GM12878 (cell line): ENCODE measurements around the gene CAPN1. TPM values are rescaled to one million over a fixed set of nuclear protein-coding genes. Genes with fewer than 3 reads are reported as not detected.

Experiments used
- polyA plus RNA-seq, 11 experiments: library from polyadenylated mRNA; depleted of rRNA in 4 of 11; unstranded in 6 of 11; stranded (reverse) in 5 of 11; fragments of >200 nt; fragmentation: Nextera tagmentation in 4 of 11; fragmentation: Illumina TruSeq in 1 of 11; extraction: Ambion mirVana in 4 of 11; extraction: Trizol in 1 of 11; gene quantifications; 1 replicate in 1 of 11; 2 replicates in 10 of 11; pipeline versions ENCODE4 v1.2.1 to v1.2.3, GENCODE V29; 2011 to 2016; ENCODE audit warnings: inconsistent platforms in 2 of 11, missing spikeins in 2 of 11, low read depth in 1 of 11
- small RNA-seq: library from RNA; depleted of rRNA; stranded (forward); fragments of <200 nt; gene quantifications from one replicate; pipeline ENCODE3, GENCODE V24; 2014
- total RNA-seq, 4 experiments: library from RNA; depleted of rRNA in 3 of 4; stranded (reverse); fragments of >200 nt in 3 of 4; fragmentation: Illumina TruSeq in 1 of 4; extraction: Trizol in 1 of 4; gene quantifications; 2 replicates each; pipeline versions ENCODE4 v1.2.1 to v1.2.3, GENCODE V29; 2013 to 2021

The CAPN1 gene
- total and polyA plus RNA-seq, 10 of the 15 experiments (the other 5 are each of a cell fraction or from before 2014, with no cell fraction given) = 2.2 to 167 (median 77.3) TPM

Small RNA genes lying within 50 kb of the gene (small RNA-seq; reads per million reads assigned to genes)
- not detected for gene HIGD1AP10
- not detected for gene PDCL2P2
- gene RNU2-23P = 0.27 reads per million

Other genes starting within 250 kb of the CAPN1 start
Only the 7 nearest of the 23 such genes appear.
- 29.6 and 32.8 TPM in 2 replicates for gene TM7SF2, start 70.1 kb upstream of the CAPN1 start, total RNA-seq (2014; rRNA removed)
- 9.2 and 9.3 TPM in 2 replicates for gene TM7SF2, start 70.1 kb upstream of the CAPN1 start, total RNA-seq (2014; rRNA removed; fragmentation: Illumina TruSeq; extraction: Trizol)
- 30.2 and 31.2 TPM in 2 replicates for gene TM7SF2, start 70.1 kb upstream of the CAPN1 start, total RNA-seq (2021)
- 4.8 and 11.0 TPM in 2 replicates for gene TM7SF2, start 70.1 kb upstream of the CAPN1 start, polyA plus RNA-seq (2011; rRNA removed)
- gene TM7SF2, start 70.1 kb upstream of the CAPN1 start, polyA plus RNA-seq (2014; fragmentation: Illumina TruSeq; extraction: Trizol) = 4.3 and 11.3 TPM in 2 replicates
- 1 to 10 TPM in 1 of 2 experiments, under 1 TPM in 1; 0.52 to 2.9 TPM for gene TM7SF2, start 70.1 kb upstream of the CAPN1 start, polyA plus RNA-seq (2014; fragmentation: Nextera tagmentation; extraction: Ambion mirVana)
- 37.9 and 38.2 TPM in 2 replicates for gene TM7SF2, start 70.1 kb upstream of the CAPN1 start, polyA plus RNA-seq (2014; rRNA removed)
- gene TM7SF2, start 70.1 kb upstream of the CAPN1 start, polyA plus RNA-seq (2016; fragmentation: Nextera tagmentation; extraction: Ambion mirVana) = 10 to 100 TPM; 47.4 to 57.7 TPM
- 12.9 and 20.4 TPM in 2 replicates for gene ZNHIT2, start 64.2 kb upstream of the CAPN1 start, total RNA-seq (2014; rRNA removed)
- 1.3 and 2.0 TPM in 2 replicates for gene ZNHIT2, start 64.2 kb upstream of the CAPN1 start, total RNA-seq (2014; rRNA removed; fragmentation: Illumina TruSeq; extraction: Trizol)
- gene ZNHIT2, start 64.2 kb upstream of the CAPN1 start, total RNA-seq (2021) = 15.5 TPM in 2 replicates
- gene ZNHIT2, start 64.2 kb upstream of the CAPN1 start, polyA plus RNA-seq (2011; rRNA removed) = 0.27 and 0.88 TPM in 2 replicates
- gene ZNHIT2, start 64.2 kb upstream of the CAPN1 start, polyA plus RNA-seq (2014; fragmentation: Illumina TruSeq; extraction: Trizol) = 0.24 TPM in 1 of 2 replicates, not detected in the other
- gene ZNHIT2, start 64.2 kb upstream of the CAPN1 start, polyA plus RNA-seq (2014; fragmentation: Nextera tagmentation; extraction: Ambion mirVana) = under 1 TPM in 1 of 2 experiments, not detected in 1; 0.40 TPM
- 15.5 and 18.3 TPM in 2 replicates for gene ZNHIT2, start 64.2 kb upstream of the CAPN1 start, polyA plus RNA-seq (2014; rRNA removed)
- 10 to 100 TPM; 17.8 to 18.7 TPM for gene ZNHIT2, start 64.2 kb upstream of the CAPN1 start, polyA plus RNA-seq (2016; fragmentation: Nextera tagmentation; extraction: Ambion mirVana)
- gene FAU, start 59.8 kb upstream of the CAPN1 start, total RNA-seq (2014; rRNA removed) = 1,083 and 1,263 TPM in 2 replicates
- gene FAU, start 59.8 kb upstream of the CAPN1 start, total RNA-seq (2014; rRNA removed; fragmentation: Illumina TruSeq; extraction: Trizol) = 948 and 983 TPM in 2 replicates
- 1,347 and 1,414 TPM in 2 replicates for gene FAU, start 59.8 kb upstream of the CAPN1 start, total RNA-seq (2021)
- gene FAU, start 59.8 kb upstream of the CAPN1 start, polyA plus RNA-seq (2011; rRNA removed) = 583 and 615 TPM in 2 replicates
- gene FAU, start 59.8 kb upstream of the CAPN1 start, polyA plus RNA-seq (2014; fragmentation: Illumina TruSeq; extraction: Trizol) = 129 and 706 TPM in 2 replicates
- gene FAU, start 59.8 kb upstream of the CAPN1 start, polyA plus RNA-seq (2014; fragmentation: Nextera tagmentation; extraction: Ambion mirVana) = 100 to 1,000 TPM; 332 to 611 TPM
- 1,208 and 1,582 TPM in 2 replicates for gene FAU, start 59.8 kb upstream of the CAPN1 start, polyA plus RNA-seq (2014; rRNA removed)
- 1,000 to 10,000 TPM in 1 of 2 experiments, 100 to 1,000 TPM in 1; 997 to 1,103 TPM for gene FAU, start 59.8 kb upstream of the CAPN1 start, polyA plus RNA-seq (2016; fragmentation: Nextera tagmentation; extraction: Ambion mirVana)
- 92.8 and 116 TPM in 2 replicates for gene MRPL49, start 59.6 kb upstream of the CAPN1 start, total RNA-seq (2014; rRNA removed)
- gene MRPL49, start 59.6 kb upstream of the CAPN1 start, total RNA-seq (2014; rRNA removed; fragmentation: Illumina TruSeq; extraction: Trizol) = 50.2 and 54.6 TPM in 2 replicates
- 63.5 and 64.2 TPM in 2 replicates for gene MRPL49, start 59.6 kb upstream of the CAPN1 start, total RNA-seq (2021)
- 36.4 and 63.2 TPM in 2 replicates for gene MRPL49, start 59.6 kb upstream of the CAPN1 start, polyA plus RNA-seq (2011; rRNA removed)
- 62.3 and 79.9 TPM in 2 replicates for gene MRPL49, start 59.6 kb upstream of the CAPN1 start, polyA plus RNA-seq (2014; fragmentation: Illumina TruSeq; extraction: Trizol)
- gene MRPL49, start 59.6 kb upstream of the CAPN1 start, polyA plus RNA-seq (2014; fragmentation: Nextera tagmentation; extraction: Ambion mirVana) = 10 to 100 TPM; 42.0 to 49.8 TPM
- 82.4 and 87.9 TPM in 2 replicates for gene MRPL49, start 59.6 kb upstream of the CAPN1 start, polyA plus RNA-seq (2014; rRNA removed)
- gene MRPL49, start 59.6 kb upstream of the CAPN1 start, polyA plus RNA-seq (2016; fragmentation: Nextera tagmentation; extraction: Ambion mirVana) = 100 to 1,000 TPM; 103 to 106 TPM
- 10.8 and 14.1 TPM in 2 replicates for gene SYVN1, start 47.4 kb upstream of the CAPN1 start, total RNA-seq (2014; rRNA removed)
- 7.8 and 9.0 TPM in 2 replicates for gene SYVN1, start 47.4 kb upstream of the CAPN1 start, total RNA-seq (2014; rRNA removed; fragmentation: Illumina TruSeq; extraction: Trizol)
- gene SYVN1, start 47.4 kb upstream of the CAPN1 start, total RNA-seq (2021) = 55.0 and 63.6 TPM in 2 replicates
- 5.0 and 10.3 TPM in 2 replicates for gene SYVN1, start 47.4 kb upstream of the CAPN1 start, polyA plus RNA-seq (2011; rRNA removed)
- 44.0 and 52.7 TPM in 2 replicates for gene SYVN1, start 47.4 kb upstream of the CAPN1 start, polyA plus RNA-seq (2014; fragmentation: Illumina TruSeq; extraction: Trizol)
- gene SYVN1, start 47.4 kb upstream of the CAPN1 start, polyA plus RNA-seq (2014; fragmentation: Nextera tagmentation; extraction: Ambion mirVana) = 1 to 10 TPM in 1 of 2 experiments, under 1 TPM in 1; 0.79 to 2.6 TPM
- 29.7 and 36.0 TPM in 2 replicates for gene SYVN1, start 47.4 kb upstream of the CAPN1 start, polyA plus RNA-seq (2014; rRNA removed)
- 10 to 100 TPM; 26.1 to 34.6 TPM for gene SYVN1, start 47.4 kb upstream of the CAPN1 start, polyA plus RNA-seq (2016; fragmentation: Nextera tagmentation; extraction: Ambion mirVana)
- not detected in 2 replicates for gene SPDYC, start 11.7 kb upstream of the CAPN1 start, total RNA-seq (2014; rRNA removed)
- not detected in 2 replicates for gene SPDYC, start 11.7 kb upstream of the CAPN1 start, total RNA-seq (2014; rRNA removed; fragmentation: Illumina TruSeq; extraction: Trizol)
- gene SPDYC, start 11.7 kb upstream of the CAPN1 start, total RNA-seq (2021) = not detected in 2 replicates
- gene SPDYC, start 11.7 kb upstream of the CAPN1 start, polyA plus RNA-seq (2011; rRNA removed) = not detected in 2 replicates
- gene SPDYC, start 11.7 kb upstream of the CAPN1 start, polyA plus RNA-seq (2014; fragmentation: Illumina TruSeq; extraction: Trizol) = not detected in 2 replicates
- gene SPDYC, start 11.7 kb upstream of the CAPN1 start, polyA plus RNA-seq (2014; fragmentation: Nextera tagmentation; extraction: Ambion mirVana) = not detected
- gene SPDYC, start 11.7 kb upstream of the CAPN1 start, polyA plus RNA-seq (2014; rRNA removed) = not detected in 2 replicates
- gene SPDYC, start 11.7 kb upstream of the CAPN1 start, polyA plus RNA-seq (2016; fragmentation: Nextera tagmentation; extraction: Ambion mirVana) = not detected
- gene POLA2, start 80.0 kb downstream of the CAPN1 start, total RNA-seq (2014; rRNA removed) = 53.8 and 56.5 TPM in 2 replicates
- 53.4 and 55.5 TPM in 2 replicates for gene POLA2, start 80.0 kb downstream of the CAPN1 start, total RNA-seq (2014; rRNA removed; fragmentation: Illumina TruSeq; extraction: Trizol)
- gene POLA2, start 80.0 kb downstream of the CAPN1 start, total RNA-seq (2021) = 46.2 and 49.5 TPM in 2 replicates
- gene POLA2, start 80.0 kb downstream of the CAPN1 start, polyA plus RNA-seq (2011; rRNA removed) = 75.3 and 93.0 TPM in 2 replicates
- 121 and 146 TPM in 2 replicates for gene POLA2, start 80.0 kb downstream of the CAPN1 start, polyA plus RNA-seq (2014; fragmentation: Illumina TruSeq; extraction: Trizol)
- gene POLA2, start 80.0 kb downstream of the CAPN1 start, polyA plus RNA-seq (2014; fragmentation: Nextera tagmentation; extraction: Ambion mirVana) = 1 to 10 TPM; 4.2 to 8.7 TPM
- gene POLA2, start 80.0 kb downstream of the CAPN1 start, polyA plus RNA-seq (2014; rRNA removed) = 55.8 and 56.3 TPM in 2 replicates
- 100 to 1,000 TPM; 112 to 115 TPM for gene POLA2, start 80.0 kb downstream of the CAPN1 start, polyA plus RNA-seq (2016; fragmentation: Nextera tagmentation; extraction: Ambion mirVana)